BE2C (cell line): ENCODE data around the gene RABAC1.

Experiments
- DNase-seq: peaks from one replicate; pipeline ENCODE4 v3.0.0-alpha.2; 2020
- H3K27me3 ChIP-seq: fragments of 250-450 bp; sonication (Bioruptor Pico); 2 replicates; pipeline ENCODE4 v1.5.1; 2020; ENCODE audit warnings: mild to moderate bottlenecking
- H3K36me3 ChIP-seq: fragments of 250-450 bp; sonication (Bioruptor Pico); 2 replicates; pipeline ENCODE4 v1.5.1; 2020; ENCODE audit warnings: mild to moderate bottlenecking
- H3K4me1 ChIP-seq: fragments of 250-450 bp; sonication (Bioruptor Pico); 2 replicates; pipeline ENCODE4 v1.5.1; 2020
- H3K4me3 ChIP-seq: 2 replicates; pipeline ENCODE4 v1.5.1; 2011; ENCODE audit warnings: low read depth, low read length
- H3K9me3 ChIP-seq: fragments of 250-450 bp; sonication (Bioruptor Pico); 2 replicates; pipeline ENCODE4 v1.5.1; 2020
- CTCF ChIP-seq: IDR thresholded peaks from 2 replicates; pipeline ENCODE4 v1.5.1; 2012; ENCODE audit warnings: mild to moderate bottlenecking, low read depth, low read length

The RABAC1 gene

GRCh38 chr19:41957161-41957837 lies 1.8 kb downstream of the RABAC1 start:
- Histone ChIP-seq H3K36me3 (no peaks in the 10 kb centered on the region), H3K9me3 (no peaks in the 10 kb centered on the region), H3K4me3 (no peak overlapping the region), H3K4me1 (no peaks in the 10 kb centered on the region), H3K27me3 (no peaks in the 10 kb centered on the region)
- no peak for TF ChIP-seq CTCF
- no peak for DNase-seq

DNA sequence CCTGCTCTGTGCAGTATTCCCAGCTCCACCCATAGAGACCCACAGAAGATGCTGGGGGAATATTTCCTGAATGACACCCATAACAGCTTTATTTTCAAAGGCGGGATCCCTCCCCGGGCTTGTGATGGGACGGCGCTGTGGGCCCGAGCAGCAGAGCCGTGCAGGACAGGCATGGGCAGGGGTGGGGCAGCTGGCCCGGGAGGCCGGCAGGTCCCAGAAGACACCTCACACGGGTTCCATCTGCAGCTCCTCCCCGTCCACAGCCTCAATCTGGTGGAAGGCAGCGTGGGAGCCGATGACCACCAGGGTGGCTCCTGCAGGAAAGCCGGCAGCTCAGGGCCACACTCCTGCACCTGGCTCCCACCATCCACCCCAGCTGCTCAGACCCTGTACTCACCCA lies 2.5 kb downstream of the RABAC1 start:
- H3K36me3 ChIP-seq, result no peaks in the 10 kb centered on the region
- H3K4me3 ChIP-seq, result no peak overlapping the region
- no peak for TF ChIP-seq CTCF
- DNase-seq, result no peak
- no peaks in the 10 kb centered on the region for H3K9me3 ChIP-seq
- H3K4me1 ChIP-seq, result no peaks in the 10 kb centered on the region
- no peaks in the 10 kb centered on the region for H3K27me3 ChIP-seq

GRCh38 chr19:41955521-41955920 lies 3.6 kb downstream of the RABAC1 start:
- DNase-seq, result no peak
- H3K36me3 ChIP-seq, result no peaks in the 10 kb centered on the region
- no peaks in the 10 kb centered on the region for H3K27me3 ChIP-seq
- H3K4me3 ChIP-seq, result no peak overlapping the region
- no peaks in the 10 kb centered on the region for H3K9me3 ChIP-seq
- H3K4me1 ChIP-seq, result no peaks in the 10 kb centered on the region
- TF ChIP-seq CTCF, result no peak

GRCh38 chr19:41951686-41952172 lies 7.4 kb downstream of the RABAC1 start:
- Histone ChIP-seq H3K4me1 (no peaks in the 10 kb centered on the region), H3K27me3 (no peaks in the 10 kb centered on the region), H3K36me3 (no peaks in the 10 kb centered on the region), H3K4me3 (peak overlapping the region; percentile 29; the same call in 1 of the 2 replicates), H3K9me3 (no peaks in the 10 kb centered on the region)
- DNase-seq, result peak; percentile 86
- peak; percentile 99 for TF ChIP-seq CTCF

- Histone ChIP-seq H3K36me3 (no peaks in the 10 kb centered on the region), H3K9me3 (no peaks in the 10 kb centered on the region), H3K4me1 (no peaks in the 10 kb centered on the region), H3K4me3 (no peak overlapping the region), H3K27me3 (no peaks in the 10 kb centered on the region)
- DNase-seq, result no peak
- TF ChIP-seq CTCF, result no peak
These were observed 12.0 kb downstream of the RABAC1 start for GRCh38 chr19:41947091-41947490.

- no peaks in the 10 kb centered on the region for H3K36me3 ChIP-seq
- no peak for TF ChIP-seq CTCF
- no peaks in the 10 kb centered on the region for H3K9me3 ChIP-seq
- DNase-seq, result no peak
- peaks cover 15% of the 10 kb centered on the region for H3K27me3 ChIP-seq
- H3K4me3 ChIP-seq, result no peak overlapping the region
- no peaks in the 10 kb centered on the region for H3K4me1 ChIP-seq
These were observed 13.9 kb downstream of the RABAC1 start for GRCh38 chr19:41945135-41945766.
